ENCODE data around the gene MRPS18A. TPM values are rescaled to one million over a fixed set of nuclear protein-coding genes. Genes with fewer than 3 reads are reported as not detected.
A peak's percentile ranks its signal among the peaks of the same experiment; 100 is the strongest.

Gene MRPS18A
- total and polyA plus RNA-seq, 9 of the 15 experiments (the other 6 are each of a cell fraction or from before 2014, with no cell fraction given), result 87.5 to 243 (median 125) TPM

DNA sequence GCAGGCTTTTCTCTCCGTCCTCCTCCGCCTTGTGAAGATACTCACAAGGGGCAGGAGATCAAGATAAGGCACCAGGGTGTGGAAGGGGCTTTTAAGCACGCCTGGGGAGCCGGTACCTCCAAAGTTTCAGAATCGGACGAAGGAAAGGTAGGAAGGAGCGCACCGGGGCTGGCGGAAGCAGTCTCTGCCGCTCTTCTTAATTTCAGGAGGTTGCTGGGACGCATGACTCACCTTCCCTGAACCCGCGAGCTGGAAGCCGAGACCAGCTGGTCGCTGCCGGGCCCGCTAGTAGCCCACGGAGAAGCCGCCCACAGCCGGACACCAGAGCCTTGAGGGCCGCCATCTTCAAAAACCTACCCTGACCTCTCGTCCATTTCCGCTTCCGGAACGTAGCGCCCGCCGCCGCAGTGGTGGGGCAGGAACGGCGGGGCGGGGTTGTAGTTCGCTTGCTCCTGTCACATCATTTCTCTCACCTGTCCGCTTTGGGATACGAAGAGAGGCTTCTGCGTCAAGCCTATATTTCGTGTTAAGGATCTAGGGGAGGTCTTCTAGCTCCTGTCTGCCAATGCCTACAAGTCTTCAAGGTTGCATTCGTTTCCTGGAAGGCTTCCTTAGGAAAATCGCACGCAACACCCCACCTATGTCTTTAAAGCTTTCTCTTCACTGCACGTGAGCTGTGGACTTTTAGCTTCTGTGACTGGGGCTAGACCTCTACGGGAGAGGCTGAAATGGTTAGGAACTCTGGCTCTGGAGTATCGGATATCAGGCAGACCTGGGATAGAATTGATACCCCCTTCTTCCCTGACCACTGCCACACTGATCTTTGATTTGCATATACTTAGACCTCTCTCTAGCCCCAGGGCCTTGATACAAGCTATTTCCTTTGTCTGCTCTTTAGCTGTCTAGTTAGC lies at the start of gene MRPS18A (continued):
- TF ChIP-seq, protein P1, sequence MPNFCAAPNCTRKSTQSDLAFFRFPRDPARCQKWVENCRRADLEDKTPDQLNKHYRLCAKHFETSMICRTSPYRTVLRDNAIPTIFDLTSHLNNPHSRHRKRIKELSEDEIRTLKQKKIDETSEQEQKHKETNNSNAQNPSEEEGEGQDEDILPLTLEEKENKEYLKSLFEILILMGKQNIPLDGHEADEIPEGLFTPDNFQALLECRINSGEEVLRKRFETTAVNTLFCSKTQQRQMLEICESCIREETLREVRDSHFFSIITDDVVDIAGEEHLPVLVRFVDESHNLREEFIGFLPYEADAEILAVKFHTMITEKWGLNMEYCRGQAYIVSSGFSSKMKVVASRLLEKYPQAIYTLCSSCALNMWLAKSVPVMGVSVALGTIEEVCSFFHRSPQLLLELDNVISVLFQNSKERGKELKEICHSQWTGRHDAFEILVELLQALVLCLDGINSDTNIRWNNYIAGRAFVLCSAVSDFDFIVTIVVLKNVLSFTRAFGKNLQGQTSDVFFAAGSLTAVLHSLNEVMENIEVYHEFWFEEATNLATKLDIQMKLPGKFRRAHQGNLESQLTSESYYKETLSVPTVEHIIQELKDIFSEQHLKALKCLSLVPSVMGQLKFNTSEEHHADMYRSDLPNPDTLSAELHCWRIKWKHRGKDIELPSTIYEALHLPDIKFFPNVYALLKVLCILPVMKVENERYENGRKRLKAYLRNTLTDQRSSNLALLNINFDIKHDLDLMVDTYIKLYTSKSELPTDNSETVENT (CRISPR knock-in tag; IDR thresholded peaks at IDR 0.05), result peak; percentile 86
- TF ChIP-seq SAFB (IDR thresholded peaks at IDR 0.05; ENCODE audit: borderline replicate concordance, low read depth, low read length) (no peak), NR2F6 (CRISPR knock-in tag; IDR thresholded peaks at IDR 0.05) (no peak), FOXM1 (IDR thresholded peaks at IDR 0.05; ENCODE audit: low read depth) (no peak), FOXM1 (CRISPR knock-in tag; IDR thresholded peaks at IDR 0.05; ENCODE audit: low read depth) (no peak), DPF2 (IDR thresholded peaks at IDR 0.05) (no peak), NELFE (IDR thresholded peaks at IDR 0.05; ENCODE audit: insufficient read depth, insufficient read length) (no peak), ZNF586 (CRISPR knock-in tag; conservative IDR thresholded peaks at IDR 0.05) (no peak), BRF1 (IDR thresholded peaks at IDR 0.05; ENCODE audit: borderline replicate concordance, extremely low read depth, insufficient read length) (no peak), HNRNPL (IDR thresholded peaks at IDR 0.05; ENCODE audit: low read depth, low read length) (no peak), SRSF1 (IDR thresholded peaks at IDR 0.05; ENCODE audit: low read depth, low read length) (no peak), ERF (CRISPR knock-in tag; IDR thresholded peaks at IDR 0.05) (no peak), SPI1 (IDR thresholded peaks at IDR 0.05; ENCODE audit: borderline replicate concordance, low read depth, low read length) (peak; percentile 61; the same call in 1 of the 2 replicates), BACH1 (tag; IDR thresholded peaks at IDR 0.05) (no peak), CEBPB (tag; IDR thresholded peaks at IDR 0.05) (no peak), NR4A1 (CRISPR knock-in tag; IDR thresholded peaks at IDR 0.05) (no peak), NR4A1 (tag; IDR thresholded peaks at IDR 0.05) (no peak), PHF8 (IDR thresholded peaks at IDR 0.05; ENCODE audit: borderline replicate concordance, low read length) (peak; percentile 95)
- TF ChIP-seq, protein P2, sequence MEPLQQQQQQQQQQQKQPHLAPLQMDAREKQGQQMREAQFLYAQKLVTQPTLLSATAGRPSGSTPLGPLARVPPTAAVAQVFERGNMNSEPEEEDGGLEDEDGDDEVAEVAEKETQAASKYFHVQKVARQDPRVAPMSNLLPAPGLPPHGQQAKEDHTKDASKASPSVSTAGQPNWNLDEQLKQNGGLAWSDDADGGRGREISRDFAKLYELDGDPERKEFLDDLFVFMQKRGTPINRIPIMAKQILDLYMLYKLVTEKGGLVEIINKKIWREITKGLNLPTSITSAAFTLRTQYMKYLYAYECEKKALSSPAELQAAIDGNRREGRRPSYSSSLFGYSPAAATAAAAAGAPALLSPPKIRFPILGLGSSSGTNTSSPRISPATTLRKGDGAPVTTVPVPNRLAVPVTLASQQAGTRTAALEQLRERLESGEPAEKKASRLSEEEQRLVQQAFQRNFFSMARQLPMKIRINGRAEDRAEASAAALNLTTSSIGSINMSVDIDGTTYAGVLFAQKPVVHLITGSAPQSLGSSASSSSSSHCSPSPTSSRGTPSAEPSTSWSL (CRISPR knock-in tag; IDR thresholded peaks at IDR 0.05; ENCODE audit: borderline replicate concordance), result no peak
- TF ChIP-seq, protein P3, sequence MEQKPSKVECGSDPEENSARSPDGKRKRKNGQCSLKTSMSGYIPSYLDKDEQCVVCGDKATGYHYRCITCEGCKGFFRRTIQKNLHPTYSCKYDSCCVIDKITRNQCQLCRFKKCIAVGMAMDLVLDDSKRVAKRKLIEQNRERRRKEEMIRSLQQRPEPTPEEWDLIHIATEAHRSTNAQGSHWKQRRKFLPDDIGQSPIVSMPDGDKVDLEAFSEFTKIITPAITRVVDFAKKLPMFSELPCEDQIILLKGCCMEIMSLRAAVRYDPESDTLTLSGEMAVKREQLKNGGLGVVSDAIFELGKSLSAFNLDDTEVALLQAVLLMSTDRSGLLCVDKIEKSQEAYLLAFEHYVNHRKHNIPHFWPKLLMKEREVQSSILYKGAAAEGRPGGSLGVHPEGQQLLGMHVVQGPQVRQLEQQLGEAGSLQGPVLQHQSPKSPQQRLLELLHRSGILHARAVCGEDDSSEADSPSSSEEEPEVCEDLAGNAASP (IDR thresholded peaks at IDR 0.05), result no peak
- TF ChIP-seq, protein P4, sequence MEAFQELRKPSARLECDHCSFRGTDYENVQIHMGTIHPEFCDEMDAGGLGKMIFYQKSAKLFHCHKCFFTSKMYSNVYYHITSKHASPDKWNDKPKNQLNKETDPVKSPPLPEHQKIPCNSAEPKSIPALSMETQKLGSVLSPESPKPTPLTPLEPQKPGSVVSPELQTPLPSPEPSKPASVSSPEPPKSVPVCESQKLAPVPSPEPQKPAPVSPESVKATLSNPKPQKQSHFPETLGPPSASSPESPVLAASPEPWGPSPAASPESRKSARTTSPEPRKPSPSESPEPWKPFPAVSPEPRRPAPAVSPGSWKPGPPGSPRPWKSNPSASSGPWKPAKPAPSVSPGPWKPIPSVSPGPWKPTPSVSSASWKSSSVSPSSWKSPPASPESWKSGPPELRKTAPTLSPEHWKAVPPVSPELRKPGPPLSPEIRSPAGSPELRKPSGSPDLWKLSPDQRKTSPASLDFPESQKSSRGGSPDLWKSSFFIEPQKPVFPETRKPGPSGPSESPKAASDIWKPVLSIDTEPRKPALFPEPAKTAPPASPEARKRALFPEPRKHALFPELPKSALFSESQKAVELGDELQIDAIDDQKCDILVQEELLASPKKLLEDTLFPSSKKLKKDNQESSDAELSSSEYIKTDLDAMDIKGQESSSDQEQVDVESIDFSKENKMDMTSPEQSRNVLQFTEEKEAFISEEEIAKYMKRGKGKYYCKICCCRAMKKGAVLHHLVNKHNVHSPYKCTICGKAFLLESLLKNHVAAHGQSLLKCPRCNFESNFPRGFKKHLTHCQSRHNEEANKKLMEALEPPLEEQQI (IDR thresholded peaks at IDR 0.05), result no peak
